ENCODE results near the gene MINDY3. TPM values are rescaled to one million over a fixed set of nuclear protein-coding genes. Genes with fewer than 3 reads are reported as not detected.

The MINDY3 gene
- total and polyA plus RNA-seq, 4 donors = 6.5 to 16.1 (median 12.3) TPM

DNA sequence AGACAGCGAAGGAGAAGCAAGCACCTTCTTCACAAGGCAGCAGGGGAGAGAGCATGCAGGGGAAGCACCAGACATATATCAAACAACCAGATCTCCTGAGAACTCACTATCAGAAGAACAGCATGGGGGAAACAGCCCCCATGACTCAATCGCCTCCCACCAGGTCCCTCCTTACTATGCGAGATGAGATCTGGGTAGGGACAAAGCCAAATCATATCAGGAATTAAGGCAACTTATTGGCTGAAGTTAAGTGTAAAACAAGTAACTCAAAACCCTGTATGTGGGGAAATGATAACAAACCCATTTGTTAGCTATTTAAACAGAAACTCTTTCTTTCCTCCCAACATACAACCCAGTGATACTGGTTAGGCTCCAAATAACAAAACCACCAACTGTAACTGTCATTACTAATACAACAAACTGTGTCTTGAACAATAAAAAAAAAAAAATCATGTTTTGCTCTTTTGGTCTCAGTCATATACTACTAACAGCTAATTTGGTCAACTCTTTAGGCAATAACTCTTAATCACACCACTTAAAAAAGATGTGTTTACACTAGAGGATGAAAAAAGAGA is 57.8 kb downstream of the MINDY3 start:
- Histone ChIP-seq H3K27ac (ENCODE audit: low read depth in 1 of 2, low read length in 2 of 2) (no peak overlapping the region), H3K9ac (ENCODE audit: low read depth in 1 of 2, low read length in 2 of 2) (no peak overlapping the region), H3K27me3 (ENCODE audit: control insufficient read depth in 4 of 4, insufficient read depth in 4 of 4, low read length in 3 of 4) (no peaks in the 10 kb centered on the region), H3K4me1 (ENCODE audit: control insufficient read depth in 4 of 4, insufficient read depth in 4 of 4, low read length in 3 of 4) (no peaks in the 10 kb centered on the region), H3K9me3 (ENCODE audit: control insufficient read depth in 4 of 4, low read length in 3 of 4) (peaks cover 0 to 7% (median 5%) of the 10 kb centered on the region in 4 donors), H3K36me3 (ENCODE audit: control insufficient read depth in 4 of 4, insufficient read depth in 3 of 4, low read depth in 1 of 4, low read length in 3 of 4) (peaks cover 0 to 15% (median 7%) of the 10 kb centered on the region in 4 donors), H3K4me3 (ENCODE audit: low read depth in 1 of 3, low read length in 3 of 3) (no peak overlapping the region)
- 96% methylated on average over 3 of the region's 3 CpGs for WGBS
- DNase-seq (ENCODE audit: low spot score) = no peak
- no peak for TF ChIP-seq HNF4A (conservative IDR thresholded peaks at IDR 0.05)

DNA sequence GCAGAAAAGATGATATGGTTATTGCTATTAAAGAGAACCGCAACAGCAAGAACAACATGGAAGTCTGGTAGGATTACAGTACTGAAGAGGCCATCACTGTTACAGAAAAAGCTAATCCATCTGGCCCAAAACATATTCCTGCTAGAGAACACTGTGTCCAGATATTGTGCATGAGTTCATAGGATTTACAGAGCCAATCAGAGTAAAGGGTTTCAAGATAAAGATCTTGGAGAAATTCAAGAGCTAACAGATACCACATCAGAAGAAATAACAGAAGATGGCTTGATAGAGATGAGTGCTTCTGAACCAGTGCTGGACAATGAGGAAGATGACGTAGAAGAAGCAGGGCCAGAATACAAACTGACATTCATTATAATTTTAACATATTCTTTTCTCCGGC is 58.7 kb downstream of the MINDY3 start:
- H3K27ac ChIP-seq (ENCODE audit: low read depth in 1 of 2, low read length in 2 of 2) = no peak overlapping the region
- 98% methylated on average over 3 of the region's 3 CpGs for WGBS
- H3K36me3 ChIP-seq (ENCODE audit: control insufficient read depth in 4 of 4, insufficient read depth in 3 of 4, low read depth in 1 of 4, low read length in 3 of 4) = peaks cover 0 to 11% (median 7%) of the 10 kb centered on the region in 4 donors
- peaks cover 0 to 7% (median 5%) of the 10 kb centered on the region in 4 donors for H3K9me3 ChIP-seq (ENCODE audit: control insufficient read depth in 4 of 4, low read length in 3 of 4)
- H3K4me3 ChIP-seq (ENCODE audit: low read depth in 1 of 3, low read length in 3 of 3) = no peak overlapping the region
- no peak for TF ChIP-seq HNF4G (IDR thresholded peaks at IDR 0.05)
- H3K4me1 ChIP-seq (ENCODE audit: control insufficient read depth in 4 of 4, insufficient read depth in 4 of 4, low read length in 3 of 4) = no peaks in the 10 kb centered on the region
- H3K27me3 ChIP-seq (ENCODE audit: control insufficient read depth in 4 of 4, insufficient read depth in 4 of 4, low read length in 3 of 4) = no peaks in the 10 kb centered on the region
- H3K9ac ChIP-seq (ENCODE audit: low read depth in 1 of 2, low read length in 2 of 2) = no peak overlapping the region
- no peak for DNase-seq (ENCODE audit: low spot score)

DNA sequence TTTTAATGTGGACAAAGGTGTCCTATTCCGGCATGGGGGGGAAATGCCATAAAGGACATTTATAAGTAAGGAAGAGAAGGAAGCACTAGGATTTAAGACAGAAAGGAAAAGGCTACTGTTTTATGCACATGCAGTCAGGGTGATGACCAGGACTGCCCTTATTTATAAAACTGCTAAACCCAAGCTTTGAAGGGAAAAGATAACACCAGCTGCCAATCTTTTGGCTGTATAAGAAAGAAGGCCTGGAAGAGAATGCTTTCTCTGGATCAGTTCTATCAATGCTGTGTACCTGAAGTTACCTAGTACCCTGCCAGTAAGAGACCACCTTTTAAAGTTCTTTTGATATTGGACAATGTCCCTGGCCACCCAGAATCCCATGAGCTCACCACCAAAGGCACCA is 59.2 kb downstream of the MINDY3 start:
- H3K4me3 ChIP-seq (ENCODE audit: low read depth in 1 of 3, low read length in 3 of 3) = no peak overlapping the region
- no peak for DNase-seq (ENCODE audit: low spot score)
- no peak overlapping the region for H3K27ac ChIP-seq (ENCODE audit: low read depth in 1 of 2, low read length in 2 of 2)
- no peak overlapping the region for H3K9ac ChIP-seq (ENCODE audit: low read depth in 1 of 2, low read length in 2 of 2)
- H3K4me1 ChIP-seq (ENCODE audit: control insufficient read depth in 4 of 4, insufficient read depth in 4 of 4, low read length in 3 of 4) = no peaks in the 10 kb centered on the region
- H3K9me3 ChIP-seq (ENCODE audit: control insufficient read depth in 4 of 4, low read length in 3 of 4) = peaks cover 0 to 7% (median 5%) of the 10 kb centered on the region in 4 donors
- peaks cover 0 to 9% (median 6%) of the 10 kb centered on the region in 4 donors for H3K36me3 ChIP-seq (ENCODE audit: control insufficient read depth in 4 of 4, insufficient read depth in 3 of 4, low read depth in 1 of 4, low read length in 3 of 4)
- TF ChIP-seq TAF1 (conservative IDR thresholded peaks at IDR 0.05) = no peak
- TF ChIP-seq, protein P1, sequence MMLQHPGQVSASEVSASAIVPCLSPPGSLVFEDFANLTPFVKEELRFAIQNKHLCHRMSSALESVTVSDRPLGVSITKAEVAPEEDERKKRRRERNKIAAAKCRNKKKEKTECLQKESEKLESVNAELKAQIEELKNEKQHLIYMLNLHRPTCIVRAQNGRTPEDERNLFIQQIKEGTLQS (IDR thresholded peaks at IDR 0.05) = no peak
- TF ChIP-seq, protein P2, sequence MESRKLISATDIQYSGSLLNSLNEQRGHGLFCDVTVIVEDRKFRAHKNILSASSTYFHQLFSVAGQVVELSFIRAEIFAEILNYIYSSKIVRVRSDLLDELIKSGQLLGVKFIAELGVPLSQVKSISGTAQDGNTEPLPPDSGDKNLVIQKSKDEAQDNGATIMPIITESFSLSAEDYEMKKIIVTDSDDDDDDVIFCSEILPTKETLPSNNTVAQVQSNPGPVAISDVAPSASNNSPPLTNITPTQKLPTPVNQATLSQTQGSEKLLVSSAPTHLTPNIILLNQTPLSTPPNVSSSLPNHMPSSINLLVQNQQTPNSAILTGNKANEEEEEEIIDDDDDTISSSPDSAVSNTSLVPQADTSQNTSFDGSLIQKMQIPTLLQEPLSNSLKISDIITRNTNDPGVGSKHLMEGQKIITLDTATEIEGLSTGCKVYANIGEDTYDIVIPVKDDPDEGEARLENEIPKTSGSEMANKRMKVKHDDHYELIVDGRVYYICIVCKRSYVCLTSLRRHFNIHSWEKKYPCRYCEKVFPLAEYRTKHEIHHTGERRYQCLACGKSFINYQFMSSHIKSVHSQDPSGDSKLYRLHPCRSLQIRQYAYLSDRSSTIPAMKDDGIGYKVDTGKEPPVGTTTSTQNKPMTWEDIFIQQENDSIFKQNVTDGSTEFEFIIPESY (IDR thresholded peaks at IDR 0.05) = no peak
- TF ChIP-seq, protein P3, sequence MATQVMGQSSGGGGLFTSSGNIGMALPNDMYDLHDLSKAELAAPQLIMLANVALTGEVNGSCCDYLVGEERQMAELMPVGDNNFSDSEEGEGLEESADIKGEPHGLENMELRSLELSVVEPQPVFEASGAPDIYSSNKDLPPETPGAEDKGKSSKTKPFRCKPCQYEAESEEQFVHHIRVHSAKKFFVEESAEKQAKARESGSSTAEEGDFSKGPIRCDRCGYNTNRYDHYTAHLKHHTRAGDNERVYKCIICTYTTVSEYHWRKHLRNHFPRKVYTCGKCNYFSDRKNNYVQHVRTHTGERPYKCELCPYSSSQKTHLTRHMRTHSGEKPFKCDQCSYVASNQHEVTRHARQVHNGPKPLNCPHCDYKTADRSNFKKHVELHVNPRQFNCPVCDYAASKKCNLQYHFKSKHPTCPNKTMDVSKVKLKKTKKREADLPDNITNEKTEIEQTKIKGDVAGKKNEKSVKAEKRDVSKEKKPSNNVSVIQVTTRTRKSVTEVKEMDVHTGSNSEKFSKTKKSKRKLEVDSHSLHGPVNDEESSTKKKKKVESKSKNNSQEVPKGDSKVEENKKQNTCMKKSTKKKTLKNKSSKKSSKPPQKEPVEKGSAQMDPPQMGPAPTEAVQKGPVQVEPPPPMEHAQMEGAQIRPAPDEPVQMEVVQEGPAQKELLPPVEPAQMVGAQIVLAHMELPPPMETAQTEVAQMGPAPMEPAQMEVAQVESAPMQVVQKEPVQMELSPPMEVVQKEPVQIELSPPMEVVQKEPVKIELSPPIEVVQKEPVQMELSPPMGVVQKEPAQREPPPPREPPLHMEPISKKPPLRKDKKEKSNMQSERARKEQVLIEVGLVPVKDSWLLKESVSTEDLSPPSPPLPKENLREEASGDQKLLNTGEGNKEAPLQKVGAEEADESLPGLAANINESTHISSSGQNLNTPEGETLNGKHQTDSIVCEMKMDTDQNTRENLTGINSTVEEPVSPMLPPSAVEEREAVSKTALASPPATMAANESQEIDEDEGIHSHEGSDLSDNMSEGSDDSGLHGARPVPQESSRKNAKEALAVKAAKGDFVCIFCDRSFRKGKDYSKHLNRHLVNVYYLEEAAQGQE (IDR thresholded peaks at IDR 0.05) = no peak
- no peak for TF ChIP-seq SP1 (IDR thresholded peaks at IDR 0.05)
- TF ChIP-seq FOXA1 (IDR thresholded peaks at IDR 0.05) = no peak
- no peak for TF ChIP-seq GABPA (IDR thresholded peaks at IDR 0.05 in 1 of 2, conservative IDR thresholded peaks at IDR 0.05 in 1 of 2)
- no peak for TF ChIP-seq NR2F2 (IDR thresholded peaks at IDR 0.05)
- no peak for TF ChIP-seq RAD21 (IDR thresholded peaks at IDR 0.05)
- no peak for TF ChIP-seq YY1 (IDR thresholded peaks at IDR 0.05)
- no peak for TF ChIP-seq EGR1 (IDR thresholded peaks at IDR 0.05; ENCODE audit: low read depth in 2 of 2)
- TF ChIP-seq JUND (IDR thresholded peaks at IDR 0.05) = no peak
- no peak for TF ChIP-seq RXRA (IDR thresholded peaks at IDR 0.05)
- TF ChIP-seq, protein P4, sequence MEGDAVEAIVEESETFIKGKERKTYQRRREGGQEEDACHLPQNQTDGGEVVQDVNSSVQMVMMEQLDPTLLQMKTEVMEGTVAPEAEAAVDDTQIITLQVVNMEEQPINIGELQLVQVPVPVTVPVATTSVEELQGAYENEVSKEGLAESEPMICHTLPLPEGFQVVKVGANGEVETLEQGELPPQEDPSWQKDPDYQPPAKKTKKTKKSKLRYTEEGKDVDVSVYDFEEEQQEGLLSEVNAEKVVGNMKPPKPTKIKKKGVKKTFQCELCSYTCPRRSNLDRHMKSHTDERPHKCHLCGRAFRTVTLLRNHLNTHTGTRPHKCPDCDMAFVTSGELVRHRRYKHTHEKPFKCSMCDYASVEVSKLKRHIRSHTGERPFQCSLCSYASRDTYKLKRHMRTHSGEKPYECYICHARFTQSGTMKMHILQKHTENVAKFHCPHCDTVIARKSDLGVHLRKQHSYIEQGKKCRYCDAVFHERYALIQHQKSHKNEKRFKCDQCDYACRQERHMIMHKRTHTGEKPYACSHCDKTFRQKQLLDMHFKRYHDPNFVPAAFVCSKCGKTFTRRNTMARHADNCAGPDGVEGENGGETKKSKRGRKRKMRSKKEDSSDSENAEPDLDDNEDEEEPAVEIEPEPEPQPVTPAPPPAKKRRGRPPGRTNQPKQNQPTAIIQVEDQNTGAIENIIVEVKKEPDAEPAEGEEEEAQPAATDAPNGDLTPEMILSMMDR (IDR thresholded peaks at IDR 0.05; ENCODE audit: low read depth, low read length, missing input control) = no peak
- TF ChIP-seq FOXA2 (IDR thresholded peaks at IDR 0.05) = no peak
- TF ChIP-seq, protein P5, sequence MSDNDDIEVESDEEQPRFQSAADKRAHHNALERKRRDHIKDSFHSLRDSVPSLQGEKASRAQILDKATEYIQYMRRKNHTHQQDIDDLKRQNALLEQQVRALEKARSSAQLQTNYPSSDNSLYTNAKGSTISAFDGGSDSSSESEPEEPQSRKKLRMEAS (IDR thresholded peaks at IDR 0.05) = no peak
- H3K27me3 ChIP-seq (ENCODE audit: control insufficient read depth in 4 of 4, insufficient read depth in 4 of 4, low read length in 3 of 4) = no peaks in the 10 kb centered on the region
- 100% methylated on average over 1 of the region's 1 CpG for whole genome bisulfite sequencing
